Measurements from ENCODE around the gene DNAH17.

- no peak for TF ChIP-seq CTCF (IDR thresholded peaks at IDR 0.05)
- no peak for TF ChIP-seq POLR2A (IDR thresholded peaks at IDR 0.05)
Measured at GRCh38 chr17:78422872-78423588, 154.2 kb downstream of the DNAH17 start.
